Mammary epithelial cell (primary cell): ENCODE results near the gene CCDC85B.

Experiments used
- EZH2 ChIP-seq: IDR thresholded peaks from 2 replicates; pipeline ENCODE4 v1.6.1; 2012; ENCODE audit warnings: low read length, inconsistent platforms, borderline replicate concordance
- TF ChIP-seq, protein P1 (sequence below), 2 donors: IDR thresholded peaks in 1 of 2; conservative IDR thresholded peaks in 1 of 2; 2 replicates each; pipeline ENCODE4 v1.5.1; 2011 to 2012; ENCODE audit warnings: inconsistent platforms in 2 of 2, low read length in 2 of 2, mild to moderate bottlenecking in 2 of 2, control low read depth in 1 of 2, low read depth in 1 of 2; ENCODE audit not compliant: insufficient read depth in 1 of 2; ENCODE audit errors: extremely low read depth in 1 of 2

- TF ChIP-seq, protein P1, sequence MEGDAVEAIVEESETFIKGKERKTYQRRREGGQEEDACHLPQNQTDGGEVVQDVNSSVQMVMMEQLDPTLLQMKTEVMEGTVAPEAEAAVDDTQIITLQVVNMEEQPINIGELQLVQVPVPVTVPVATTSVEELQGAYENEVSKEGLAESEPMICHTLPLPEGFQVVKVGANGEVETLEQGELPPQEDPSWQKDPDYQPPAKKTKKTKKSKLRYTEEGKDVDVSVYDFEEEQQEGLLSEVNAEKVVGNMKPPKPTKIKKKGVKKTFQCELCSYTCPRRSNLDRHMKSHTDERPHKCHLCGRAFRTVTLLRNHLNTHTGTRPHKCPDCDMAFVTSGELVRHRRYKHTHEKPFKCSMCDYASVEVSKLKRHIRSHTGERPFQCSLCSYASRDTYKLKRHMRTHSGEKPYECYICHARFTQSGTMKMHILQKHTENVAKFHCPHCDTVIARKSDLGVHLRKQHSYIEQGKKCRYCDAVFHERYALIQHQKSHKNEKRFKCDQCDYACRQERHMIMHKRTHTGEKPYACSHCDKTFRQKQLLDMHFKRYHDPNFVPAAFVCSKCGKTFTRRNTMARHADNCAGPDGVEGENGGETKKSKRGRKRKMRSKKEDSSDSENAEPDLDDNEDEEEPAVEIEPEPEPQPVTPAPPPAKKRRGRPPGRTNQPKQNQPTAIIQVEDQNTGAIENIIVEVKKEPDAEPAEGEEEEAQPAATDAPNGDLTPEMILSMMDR (conservative IDR thresholded peaks at IDR 0.05 in 1 of 2, IDR thresholded peaks at IDR 0.05 in 1 of 2; ENCODE audit: extremely low read depth in 1 of 2, insufficient read depth in 1 of 2, low read depth in 1 of 2, low read length in 2 of 2), result no peak
- TF ChIP-seq EZH2, result no peak
These were observed 1.0 kb downstream of the CCDC85B start for GRCh38 chr11:65891219-65892136.
